ENCODE measurements around the gene RAB40C. TPM values are rescaled to one million over a fixed set of nuclear protein-coding genes. Genes with fewer than 3 reads are reported as not detected.

Gene RAB40C
- 10 to 100 TPM; 10.1 to 10.6 TPM for total RNA-seq

GRCh38 chr16:589658-590187 is at the start of gene RAB40C:
TSS of gene RAB40C (plus strand) at chr16:590066. CDS start at chr16:590292, 226 bp downstream.
- H3K27ac Mint-ChIP-seq, result peak within 1 kb of the TSS; percentile 96
- H3K27me3 Mint-ChIP-seq, result no peaks in the 10 kb centered on the region
- H3K36me3 Mint-ChIP-seq, result peaks cover 8% of the 10 kb centered on the region
- ChIA-PET POLR2A (interaction anchor here (0.7 to 1.7 kb wide), 3 partner anchors 48 to 63 kb away, joined by 3 to 7 read pairs (median 3); partner anchors contain the start of gene CAPN15), CTCF (no interaction called here)
- intact Hi-C loops (cut with micrococcal nuclease), result loop anchor here (1.0 to 5.0 kb wide), 6 partner anchors 19 to 93 kb away; partner anchors contain the start of genes JMJD8, METTL26, STUB1 and WDR90
- peak within 1 kb of the TSS; percentile 83 for H3K4me3 Mint-ChIP-seq
- DNase-seq, result peak; percentile 99
- H3K4me1 Mint-ChIP-seq (ENCODE audit: low read depth), result peaks cover 27% of the 10 kb centered on the region
- no peaks in the 10 kb centered on the region for H3K9me3 Mint-ChIP-seq

- Mint-ChIP-seq H3K27ac (no peak overlapping the region), H3K9me3 (no peaks in the 10 kb centered on the region), H3K27me3 (no peaks in the 10 kb centered on the region), H3K36me3 (peaks cover 11% of the 10 kb centered on the region), H3K4me1 (ENCODE audit: low read depth) (no peaks in the 10 kb centered on the region), H3K4me3 (no peak overlapping the region)
- intact Hi-C loops (cut with micrococcal nuclease), result no loop called here
- DNase-seq, result no peak
- ChIA-PET POLR2A (no interaction called here), CTCF (interaction anchor here (1.5 kb wide), 1 partner anchor 38 kb away, joined by 3 read pairs; no protein-coding TSS in a partner anchor)
These were observed 49.1 kb upstream of the RAB40C start for GRCh38 chr16:540645-541340.

GRCh38 chr16:543301-544164 is 46.3 kb upstream of the RAB40C start:
- no peaks in the 10 kb centered on the region for H3K4me1 Mint-ChIP-seq (ENCODE audit: low read depth)
- peaks cover 6% of the 10 kb centered on the region for H3K36me3 Mint-ChIP-seq
- no peaks in the 10 kb centered on the region for H3K9me3 Mint-ChIP-seq
- no peak overlapping the region for H3K4me3 Mint-ChIP-seq
- ChIA-PET CTCF (no interaction called here), POLR2A (no interaction called here)
- intact Hi-C loops (cut with micrococcal nuclease), result no loop called here
- no peaks in the 10 kb centered on the region for H3K27me3 Mint-ChIP-seq
- no peak overlapping the region for H3K27ac Mint-ChIP-seq
- DNase-seq, result no peak

- Mint-ChIP-seq H3K9me3 (no peaks in the 10 kb centered on the region), H3K4me1 (ENCODE audit: low read depth) (no peaks in the 10 kb centered on the region), H3K36me3 (peaks cover 4% of the 10 kb centered on the region), H3K27ac (no peak overlapping the region), H3K27me3 (no peaks in the 10 kb centered on the region), H3K4me3 (no peak overlapping the region)
- CTCF ChIA-PET, result no interaction called here
- intact Hi-C loops (cut with micrococcal nuclease), result no loop called here
- POLR2A ChIA-PET, result no interaction called here
- DNase-seq, result no peak
These were observed 45.3 kb upstream of the RAB40C start for GRCh38 chr16:544517-544916.

GRCh38 chr16:546909-547770 is 42.7 kb upstream of the RAB40C start:
- Mint-ChIP-seq H3K27ac (no peak overlapping the region), H3K4me3 (no peak overlapping the region), H3K36me3 (peaks cover 2% of the 10 kb centered on the region), H3K27me3 (no peaks in the 10 kb centered on the region), H3K9me3 (no peaks in the 10 kb centered on the region), H3K4me1 (ENCODE audit: low read depth) (no peaks in the 10 kb centered on the region)
- peak; percentile 57 for DNase-seq
- CTCF ChIA-PET, result interaction anchor here (0.6 to 0.7 kb wide), 2 partner anchors 39 to 56 kb away, joined by 3 read pairs; no protein-coding TSS in a partner anchor
- POLR2A ChIA-PET, result no interaction called here
- intact Hi-C loops (cut with micrococcal nuclease), result no loop called here

GRCh38 chr16:548586-548985 is 41.3 kb upstream of the RAB40C start:
- intact Hi-C loops (cut with micrococcal nuclease), result no loop called here
- no peaks in the 10 kb centered on the region for H3K27me3 Mint-ChIP-seq
- no peak overlapping the region for H3K4me3 Mint-ChIP-seq
- ChIA-PET CTCF (no interaction called here), POLR2A (no interaction called here)
- no peaks in the 10 kb centered on the region for H3K4me1 Mint-ChIP-seq (ENCODE audit: low read depth)
- DNase-seq, result no peak
- H3K9me3 Mint-ChIP-seq, result no peaks in the 10 kb centered on the region
- H3K27ac Mint-ChIP-seq, result no peak overlapping the region
- no peaks in the 10 kb centered on the region for H3K36me3 Mint-ChIP-seq

- no peaks in the 10 kb centered on the region for H3K27me3 Mint-ChIP-seq
- CTCF ChIA-PET, result interaction anchor here (0.6 kb wide), 1 partner anchor 24 kb away, joined by 3 read pairs; no protein-coding TSS in a partner anchor
- H3K36me3 Mint-ChIP-seq, result no peaks in the 10 kb centered on the region
- no peak overlapping the region for H3K4me3 Mint-ChIP-seq
- H3K9me3 Mint-ChIP-seq, result no peaks in the 10 kb centered on the region
- H3K4me1 Mint-ChIP-seq (ENCODE audit: low read depth), result no peaks in the 10 kb centered on the region
- no peak overlapping the region for H3K27ac Mint-ChIP-seq
- intact Hi-C loops (cut with micrococcal nuclease), result no loop called here
- POLR2A ChIA-PET, result no interaction called here
- no peak for DNase-seq
These were observed 40.2 kb upstream of the RAB40C start for GRCh38 chr16:549544-550263.

GRCh38 chr16:551210-551609 is 38.7 kb upstream of the RAB40C start:
- H3K4me1 Mint-ChIP-seq (ENCODE audit: low read depth), result no peaks in the 10 kb centered on the region
- no peak overlapping the region for H3K27ac Mint-ChIP-seq
- H3K4me3 Mint-ChIP-seq, result no peak overlapping the region
- no peak for DNase-seq
- ChIA-PET CTCF (interaction anchor here (0.6 kb wide), 1 partner anchor 53 kb away, joined by 3 read pairs; no protein-coding TSS in a partner anchor), POLR2A (no interaction called here)
- no peaks in the 10 kb centered on the region for H3K27me3 Mint-ChIP-seq
- intact Hi-C loops (cut with micrococcal nuclease), result no loop called here
- no peaks in the 10 kb centered on the region for H3K36me3 Mint-ChIP-seq
- no peaks in the 10 kb centered on the region for H3K9me3 Mint-ChIP-seq

GRCh38 chr16:552171-552570 is 37.7 kb upstream of the RAB40C start:
- no peaks in the 10 kb centered on the region for H3K36me3 Mint-ChIP-seq
- no peaks in the 10 kb centered on the region for H3K4me1 Mint-ChIP-seq (ENCODE audit: low read depth)
- H3K4me3 Mint-ChIP-seq, result no peak overlapping the region
- intact Hi-C loops (cut with micrococcal nuclease), result no loop called here
- no peak for DNase-seq
- ChIA-PET POLR2A (no interaction called here), CTCF (no interaction called here)
- no peak overlapping the region for H3K27ac Mint-ChIP-seq
- H3K27me3 Mint-ChIP-seq, result no peaks in the 10 kb centered on the region
- H3K9me3 Mint-ChIP-seq, result no peaks in the 10 kb centered on the region

- no peak overlapping the region for H3K27ac Mint-ChIP-seq
- H3K9me3 Mint-ChIP-seq, result no peaks in the 10 kb centered on the region
- DNase-seq, result no peak
- peaks cover 4% of the 10 kb centered on the region for H3K27me3 Mint-ChIP-seq
- ChIA-PET CTCF (no interaction called here), POLR2A (no interaction called here)
- no peak overlapping the region for H3K4me3 Mint-ChIP-seq
- intact Hi-C loops (cut with micrococcal nuclease), result no loop called here
- H3K36me3 Mint-ChIP-seq, result no peaks in the 10 kb centered on the region
- H3K4me1 Mint-ChIP-seq (ENCODE audit: low read depth), result no peaks in the 10 kb centered on the region
These were observed 36.1 kb upstream of the RAB40C start for GRCh38 chr16:553601-554296.

- ChIA-PET POLR2A (no interaction called here), CTCF (no interaction called here)
- Mint-ChIP-seq H3K4me1 (ENCODE audit: low read depth) (no peaks in the 10 kb centered on the region), H3K27me3 (peaks cover 4% of the 10 kb centered on the region), H3K4me3 (no peak overlapping the region), H3K27ac (no peak overlapping the region), H3K9me3 (no peaks in the 10 kb centered on the region), H3K36me3 (no peaks in the 10 kb centered on the region)
- intact Hi-C loops (cut with micrococcal nuclease), result no loop called here
- DNase-seq, result no peak
These were observed 35.6 kb upstream of the RAB40C start for GRCh38 chr16:554297-554621.
